ENCODE measurements around the gene MFSD6L.

MFSD6L gene

DNA sequence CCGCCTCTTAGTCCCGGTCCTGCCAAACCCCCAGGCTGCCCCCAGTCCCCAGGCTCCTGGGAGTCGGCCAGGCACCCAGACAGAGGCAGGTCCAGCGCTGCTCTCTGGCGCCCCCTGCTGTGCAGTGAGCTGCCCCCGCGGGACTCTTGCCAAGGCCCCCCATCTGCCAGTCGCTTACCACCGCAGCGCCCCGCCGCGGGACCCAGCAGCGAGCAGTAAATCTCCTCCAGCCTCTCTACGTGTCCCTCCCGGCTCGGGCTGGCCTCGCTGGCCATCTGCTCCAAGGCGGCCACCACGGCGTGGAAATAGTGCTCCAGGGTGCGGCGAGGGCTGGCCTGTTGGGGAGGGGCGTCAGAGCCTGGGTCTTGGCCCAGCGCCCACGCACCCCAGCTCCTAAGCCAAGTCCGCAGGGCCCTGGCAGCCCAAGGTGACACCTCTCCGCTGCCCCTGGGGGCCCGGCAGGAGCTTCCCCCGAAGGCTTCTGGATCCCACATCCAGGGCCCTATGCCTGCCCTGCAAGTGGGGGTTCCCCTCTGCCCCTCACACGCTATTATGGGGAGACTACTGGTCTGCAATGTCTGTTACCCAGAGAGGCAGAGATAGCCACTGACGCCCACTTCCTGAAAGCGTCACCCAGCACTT, 33.7 kb upstream of the MFSD6L start:
- Histone ChIP-seq H3K27me3 (ENCODE audit: insufficient read depth, low read length) (no peaks in the 10 kb centered on the region), H2AFZ (ENCODE audit: low read depth, low read length) (no peak overlapping the region), H3K9me3 (ENCODE audit: low read length) (no peaks in the 10 kb centered on the region), H3K4me3 (ENCODE audit: low read length) (no peak overlapping the region), H3K4me1 (ENCODE audit: insufficient read depth, low read length) (no peaks in the 10 kb centered on the region), H3K36me3 (ENCODE audit: insufficient read depth, low read length) (no peaks in the 10 kb centered on the region)

DNA sequence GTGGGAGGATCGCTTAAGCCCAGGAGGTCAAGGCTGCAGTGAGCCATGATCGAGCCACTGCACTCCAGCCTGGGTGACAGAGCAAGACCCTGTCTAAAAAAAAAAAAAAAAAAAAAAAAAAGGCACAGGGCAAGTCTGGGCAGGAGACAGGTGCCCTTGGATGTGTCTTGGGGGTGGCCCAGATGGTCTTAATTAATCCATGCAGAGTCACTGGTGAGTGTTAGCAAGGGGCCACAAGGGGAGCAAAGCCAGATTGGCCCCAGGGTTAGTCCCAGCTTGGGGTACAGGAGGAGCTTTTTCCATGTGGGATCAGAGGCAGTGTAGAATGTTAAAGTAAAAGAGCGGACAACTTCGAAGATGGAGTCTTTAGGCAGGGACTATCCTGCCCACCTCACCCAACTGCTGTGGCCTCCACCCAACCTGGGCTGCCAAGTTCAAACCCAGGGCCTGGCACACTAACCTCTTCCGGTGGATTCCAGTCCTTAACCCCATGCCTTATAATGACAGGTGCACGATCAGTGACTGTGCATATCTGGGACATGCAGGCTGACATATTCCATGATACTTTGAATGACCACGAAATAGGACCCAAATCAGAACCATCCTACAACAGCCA, 32.2 kb upstream of the MFSD6L start:
- no peaks in the 10 kb centered on the region for H3K9me3 ChIP-seq (ENCODE audit: low read length)
- no peak overlapping the region for H3K4me3 ChIP-seq (ENCODE audit: low read length)
- no peaks in the 10 kb centered on the region for H3K4me1 ChIP-seq (ENCODE audit: insufficient read depth, low read length)
- no peaks in the 10 kb centered on the region for H3K27me3 ChIP-seq (ENCODE audit: insufficient read depth, low read length)
- no peaks in the 10 kb centered on the region for H3K36me3 ChIP-seq (ENCODE audit: insufficient read depth, low read length)
- no peak overlapping the region for H2AFZ ChIP-seq (ENCODE audit: low read depth, low read length)

DNA sequence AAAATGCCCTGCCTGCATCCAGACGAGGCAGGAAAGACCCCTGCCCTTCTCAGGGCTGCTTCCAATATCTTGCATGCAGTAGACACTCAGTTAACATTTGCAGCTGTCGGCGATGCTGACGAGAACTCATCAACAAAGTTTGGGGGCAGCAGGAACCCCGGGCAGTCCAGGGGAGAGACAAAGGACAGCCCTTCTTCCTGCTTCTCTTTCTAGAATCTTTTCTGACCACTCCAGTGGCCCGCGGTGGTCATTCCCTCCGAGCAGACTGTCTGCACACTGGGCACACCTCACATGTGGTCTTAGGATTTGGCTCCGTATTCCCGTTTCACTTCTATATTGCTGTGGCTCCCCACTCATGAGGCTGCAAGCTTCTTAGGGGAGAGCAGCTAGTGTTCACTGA, 31.0 kb upstream of the MFSD6L start:
- Histone ChIP-seq H3K36me3 (ENCODE audit: insufficient read depth, low read length) (no peaks in the 10 kb centered on the region), H3K4me3 (ENCODE audit: low read length) (no peak overlapping the region), H3K27me3 (ENCODE audit: insufficient read depth, low read length) (no peaks in the 10 kb centered on the region), H3K4me1 (ENCODE audit: insufficient read depth, low read length) (no peaks in the 10 kb centered on the region), H3K9me3 (ENCODE audit: low read length) (no peaks in the 10 kb centered on the region), H2AFZ (ENCODE audit: low read depth, low read length) (no peak overlapping the region)

DNA sequence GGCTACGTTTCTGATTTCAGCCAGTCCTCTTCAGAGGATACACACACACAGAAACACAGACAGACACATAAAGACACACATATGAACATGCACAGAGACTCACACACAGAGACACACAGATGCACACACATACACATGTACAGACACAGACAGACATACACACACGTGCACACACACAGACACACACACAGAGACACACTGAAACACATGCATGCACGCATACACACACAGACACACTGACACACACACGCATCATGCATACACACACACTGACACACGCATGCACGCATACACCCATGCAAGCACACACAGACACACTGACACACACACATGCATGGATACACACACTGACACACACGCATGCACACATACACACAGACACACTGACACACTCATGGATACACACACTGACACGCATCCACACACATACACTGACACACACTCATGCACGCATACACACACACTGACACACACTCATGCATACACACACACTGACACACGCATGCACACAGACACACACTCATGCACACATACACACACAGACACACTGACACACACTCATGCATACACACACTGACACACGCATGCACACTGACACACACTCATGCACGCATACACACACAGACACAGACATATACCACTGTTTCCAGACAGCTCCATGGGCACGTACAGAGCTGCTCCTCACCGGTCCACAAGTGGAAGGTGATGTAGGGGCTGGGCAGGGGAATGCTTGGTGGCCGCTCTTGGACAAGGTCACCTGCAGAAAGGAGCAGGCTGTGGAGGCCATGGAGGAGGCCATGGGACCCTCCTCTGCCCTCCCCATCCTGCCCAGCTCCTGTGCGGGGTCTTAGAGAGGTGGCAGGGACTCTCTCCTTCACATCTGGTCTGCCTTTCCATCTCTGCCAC, 30.1 kb upstream of the MFSD6L start:
- H3K4me3 ChIP-seq (ENCODE audit: low read length) = no peak overlapping the region
- H3K27me3 ChIP-seq (ENCODE audit: insufficient read depth, low read length) = no peaks in the 10 kb centered on the region
- H3K9me3 ChIP-seq (ENCODE audit: low read length) = no peaks in the 10 kb centered on the region
- no peaks in the 10 kb centered on the region for H3K4me1 ChIP-seq (ENCODE audit: insufficient read depth, low read length)
- no peak overlapping the region for H2AFZ ChIP-seq (ENCODE audit: low read depth, low read length)
- H3K36me3 ChIP-seq (ENCODE audit: insufficient read depth, low read length) = no peaks in the 10 kb centered on the region

DNA sequence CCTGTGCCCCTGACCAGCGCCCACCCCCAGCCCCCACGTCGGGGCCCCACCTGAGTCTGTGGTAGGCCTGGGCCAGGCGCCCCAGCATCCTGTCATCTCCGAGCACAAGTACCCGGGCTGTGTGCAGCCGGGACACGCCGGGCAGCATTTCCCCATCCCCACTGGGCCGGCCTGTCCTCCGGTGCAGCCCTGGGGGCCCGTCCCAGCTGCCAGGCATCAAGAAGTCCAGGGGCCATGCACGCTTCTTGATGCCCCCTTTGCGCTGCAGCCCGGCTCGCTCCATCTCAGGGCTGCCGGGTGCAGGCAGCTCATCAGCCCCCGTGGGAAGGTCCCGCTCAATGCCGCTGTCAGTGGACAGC, 29.3 kb upstream of the MFSD6L start:
- no peaks in the 10 kb centered on the region for H3K27me3 ChIP-seq (ENCODE audit: insufficient read depth, low read length)
- H3K9me3 ChIP-seq (ENCODE audit: low read length) = no peaks in the 10 kb centered on the region
- H2AFZ ChIP-seq (ENCODE audit: low read depth, low read length) = no peak overlapping the region
- no peaks in the 10 kb centered on the region for H3K4me1 ChIP-seq (ENCODE audit: insufficient read depth, low read length)
- H3K4me3 ChIP-seq (ENCODE audit: low read length) = no peak overlapping the region
- H3K36me3 ChIP-seq (ENCODE audit: insufficient read depth, low read length) = no peaks in the 10 kb centered on the region

DNA sequence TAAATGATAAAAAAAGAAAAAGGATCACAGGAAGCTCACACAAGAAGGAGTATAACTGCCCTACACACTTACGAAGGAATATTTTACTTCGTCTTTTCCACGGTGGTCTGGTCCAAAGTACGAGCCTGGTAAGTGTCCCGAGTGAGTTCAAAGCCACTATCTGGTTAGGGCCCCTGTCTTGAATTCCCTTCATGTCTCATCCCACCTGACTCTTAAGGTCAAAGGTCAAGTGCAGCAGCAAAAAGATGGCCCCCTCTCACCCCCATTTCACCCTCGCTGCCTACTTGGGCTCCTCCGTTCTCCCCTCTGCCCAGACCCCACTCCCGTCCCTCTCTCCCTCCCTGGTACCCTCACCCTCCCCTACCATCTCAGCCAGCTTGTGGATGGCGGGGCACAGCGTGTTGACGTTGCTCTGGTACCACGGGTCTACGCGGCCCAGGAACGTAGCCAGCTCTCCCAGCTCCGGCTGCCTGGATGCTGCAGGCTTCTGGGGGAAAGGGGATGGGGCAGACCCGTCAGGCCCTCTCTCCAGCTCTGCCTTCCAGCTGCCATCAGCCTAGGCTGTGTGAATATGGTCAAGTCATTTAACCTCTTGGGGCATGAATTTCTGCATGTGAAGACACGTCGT, 27.8 kb upstream of the MFSD6L start:
- H2AFZ ChIP-seq (ENCODE audit: low read depth, low read length) = no peak overlapping the region
- H3K4me3 ChIP-seq (ENCODE audit: low read length) = no peak overlapping the region

DNA sequence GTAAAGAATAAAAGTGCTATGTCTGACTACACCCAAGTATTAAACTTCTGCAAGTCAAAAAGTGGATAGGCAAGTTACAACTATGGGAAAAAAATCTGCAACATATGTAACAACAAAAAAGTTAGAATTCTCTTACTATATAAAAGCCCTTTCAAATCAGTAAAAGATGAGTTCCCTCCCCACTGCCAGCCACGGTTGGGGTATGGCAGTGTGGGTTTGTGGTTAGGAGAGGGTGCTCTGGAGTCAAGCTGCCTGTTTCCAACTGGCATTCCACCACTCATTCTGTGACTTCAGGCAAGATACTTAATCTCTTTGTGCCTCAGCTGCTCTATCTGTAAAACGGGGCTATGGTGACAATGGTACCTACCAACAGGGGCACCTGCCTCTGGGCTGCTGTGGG, 26.6 kb upstream of the MFSD6L start:
- Histone ChIP-seq H3K27me3 (ENCODE audit: insufficient read depth, low read length) (no peaks in the 10 kb centered on the region), H2AFZ (ENCODE audit: low read depth, low read length) (no peak overlapping the region), H3K4me3 (ENCODE audit: low read length) (no peak overlapping the region), H3K4me1 (ENCODE audit: insufficient read depth, low read length) (no peaks in the 10 kb centered on the region), H3K9me3 (ENCODE audit: low read length) (no peaks in the 10 kb centered on the region), H3K36me3 (ENCODE audit: insufficient read depth, low read length) (no peaks in the 10 kb centered on the region)

More for the DNA sequence above, 27.8 kb upstream of the MFSD6L start:
- no peaks in the 10 kb centered on the region for H3K9me3 ChIP-seq (ENCODE audit: low read length)
- H3K4me1 ChIP-seq (ENCODE audit: insufficient read depth, low read length) = no peaks in the 10 kb centered on the region
- H3K36me3 ChIP-seq (ENCODE audit: insufficient read depth, low read length) = no peaks in the 10 kb centered on the region
- H3K27me3 ChIP-seq (ENCODE audit: insufficient read depth, low read length) = no peaks in the 10 kb centered on the region

DNA sequence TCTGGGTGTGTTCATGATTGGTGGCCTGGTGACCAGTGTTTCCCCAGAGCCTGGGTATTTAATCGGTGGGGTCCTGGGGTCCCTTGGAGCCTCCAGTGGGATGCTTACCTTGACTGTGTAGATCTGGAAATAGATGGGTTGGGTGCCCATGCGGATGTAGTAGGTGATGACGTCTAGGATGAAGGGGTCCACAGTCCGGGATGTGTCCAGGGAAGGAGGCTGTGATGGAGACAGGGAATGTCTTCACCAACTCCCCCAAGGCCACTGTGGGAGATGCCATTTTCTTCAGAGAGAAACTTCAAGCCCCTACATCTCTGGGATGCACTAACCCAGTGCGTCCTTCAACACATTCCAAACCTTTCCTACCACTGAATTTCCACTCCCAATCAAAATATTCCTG, 24.1 kb upstream of the MFSD6L start:
- no peaks in the 10 kb centered on the region for H3K4me1 ChIP-seq (ENCODE audit: insufficient read depth, low read length)
- no peak overlapping the region for H3K4me3 ChIP-seq (ENCODE audit: low read length)
- no peaks in the 10 kb centered on the region for H3K9me3 ChIP-seq (ENCODE audit: low read length)
- no peak overlapping the region for H2AFZ ChIP-seq (ENCODE audit: low read depth, low read length)
- no peaks in the 10 kb centered on the region for H3K36me3 ChIP-seq (ENCODE audit: insufficient read depth, low read length)
- H3K27me3 ChIP-seq (ENCODE audit: insufficient read depth, low read length) = no peaks in the 10 kb centered on the region

DNA sequence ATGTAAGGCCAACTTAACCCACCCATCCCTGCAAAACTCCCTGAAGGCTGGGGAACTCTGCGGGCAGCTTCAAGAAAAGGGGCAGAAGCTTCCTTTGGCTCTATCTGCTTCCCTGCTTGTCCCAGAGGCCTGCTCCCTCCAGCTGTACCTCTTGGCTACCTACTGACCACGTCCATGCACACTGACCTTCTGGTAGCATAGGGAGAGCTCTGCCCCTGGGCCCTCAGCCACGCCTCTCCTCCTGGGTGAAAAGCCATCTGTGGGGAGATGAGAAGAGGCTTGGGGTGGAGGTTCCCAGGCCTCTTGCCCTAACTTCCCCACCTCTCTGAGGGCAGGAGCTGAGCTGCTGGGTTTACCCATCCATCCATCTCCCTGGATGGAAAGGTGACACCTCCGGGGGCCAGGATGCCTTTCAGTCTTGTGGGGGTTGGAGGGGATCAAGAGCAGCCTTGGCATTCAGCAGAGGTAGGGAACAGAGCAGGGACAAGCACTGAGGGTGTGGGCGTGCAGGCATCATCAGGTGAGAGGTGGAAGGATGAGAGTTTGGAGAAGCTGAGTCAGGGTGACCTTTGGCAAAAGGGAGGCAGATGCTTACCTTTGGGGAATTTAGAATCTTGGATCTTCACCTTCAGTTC, 23.4 kb upstream of the MFSD6L start:
- Histone ChIP-seq H2AFZ (ENCODE audit: low read depth, low read length) (no peak overlapping the region), H3K4me1 (ENCODE audit: insufficient read depth, low read length) (no peaks in the 10 kb centered on the region), H3K36me3 (ENCODE audit: insufficient read depth, low read length) (no peaks in the 10 kb centered on the region), H3K4me3 (ENCODE audit: low read length) (no peak overlapping the region), H3K9me3 (ENCODE audit: low read length) (no peaks in the 10 kb centered on the region), H3K27me3 (ENCODE audit: insufficient read depth, low read length) (no peaks in the 10 kb centered on the region)

DNA sequence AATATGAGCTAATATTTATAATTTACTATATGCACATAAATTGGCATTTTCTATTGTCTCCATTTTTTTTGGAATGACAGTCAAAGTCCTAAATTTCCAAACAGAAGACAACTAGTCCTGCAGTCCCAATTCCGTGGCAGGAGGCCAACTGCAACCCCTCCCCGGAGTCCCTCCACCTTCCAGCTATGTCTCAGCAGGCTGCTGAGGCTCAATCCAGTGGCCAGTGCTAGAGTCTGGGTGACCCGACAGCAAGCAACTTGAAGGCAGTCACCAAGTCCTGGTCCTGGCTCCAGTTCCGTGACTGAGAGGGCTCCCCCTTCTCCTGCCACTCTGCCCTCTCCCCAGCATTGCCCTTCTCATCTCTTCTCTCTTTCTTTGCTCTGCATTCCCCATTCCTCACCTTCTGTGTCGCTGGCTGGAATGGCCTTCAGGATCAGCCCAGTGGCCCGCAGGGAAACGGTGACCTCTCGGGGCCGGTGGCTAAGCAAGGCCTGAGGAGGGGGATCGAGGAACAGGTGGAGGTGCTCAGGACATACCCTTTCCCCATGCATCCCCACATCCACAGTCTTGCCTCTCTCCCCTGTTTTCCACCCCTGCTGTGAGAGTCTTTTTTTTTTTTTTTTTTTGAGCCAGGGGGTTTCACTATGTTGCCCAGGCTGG, 22.4 kb upstream of the MFSD6L start:
- Histone ChIP-seq H3K4me3 (ENCODE audit: low read length) (no peak overlapping the region), H2AFZ (ENCODE audit: low read depth, low read length) (no peak overlapping the region), H3K4me1 (ENCODE audit: insufficient read depth, low read length) (no peaks in the 10 kb centered on the region), H3K27me3 (ENCODE audit: insufficient read depth, low read length) (no peaks in the 10 kb centered on the region), H3K36me3 (ENCODE audit: insufficient read depth, low read length) (no peaks in the 10 kb centered on the region), H3K9me3 (ENCODE audit: low read length) (no peaks in the 10 kb centered on the region)

DNA sequence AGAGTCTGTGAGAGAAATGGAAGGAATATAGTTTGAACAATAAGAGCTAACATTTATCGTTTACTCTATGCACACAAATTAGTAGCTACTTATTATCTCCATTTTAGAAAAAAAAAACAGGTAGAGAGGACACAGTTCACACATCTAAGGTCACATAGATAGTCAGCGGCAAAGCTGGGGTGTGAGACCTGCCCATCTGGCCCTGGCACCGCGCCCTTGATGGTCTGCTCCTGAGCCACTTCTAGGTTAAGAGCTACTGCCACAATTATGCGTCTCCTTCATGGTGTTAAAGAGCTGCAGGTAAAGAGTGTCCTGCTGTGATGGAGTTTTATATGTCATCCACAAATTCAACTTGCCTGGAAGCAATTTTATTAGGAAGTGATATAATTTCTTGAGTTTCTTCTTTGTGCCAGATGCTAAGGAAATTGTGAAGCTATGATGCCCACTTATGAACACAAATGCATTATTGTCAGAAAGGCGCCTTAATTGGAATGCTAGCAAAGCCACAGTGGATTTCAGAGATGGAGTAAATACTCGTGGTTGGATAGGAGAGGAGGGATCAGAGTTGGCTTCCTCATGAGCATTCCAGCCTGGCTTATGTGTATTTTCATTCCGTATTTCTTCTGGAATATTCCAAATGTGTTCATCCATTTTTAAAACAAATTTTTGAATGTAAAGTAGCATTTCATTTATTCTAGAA, 21.3 kb upstream of the MFSD6L start:
- no peaks in the 10 kb centered on the region for H3K27me3 ChIP-seq (ENCODE audit: insufficient read depth, low read length)
- H2AFZ ChIP-seq (ENCODE audit: low read depth, low read length) = no peak overlapping the region
- no peaks in the 10 kb centered on the region for H3K9me3 ChIP-seq (ENCODE audit: low read length)
- H3K4me1 ChIP-seq (ENCODE audit: insufficient read depth, low read length) = no peaks in the 10 kb centered on the region
- H3K4me3 ChIP-seq (ENCODE audit: low read length) = no peak overlapping the region
- no peaks in the 10 kb centered on the region for H3K36me3 ChIP-seq (ENCODE audit: insufficient read depth, low read length)

DNA sequence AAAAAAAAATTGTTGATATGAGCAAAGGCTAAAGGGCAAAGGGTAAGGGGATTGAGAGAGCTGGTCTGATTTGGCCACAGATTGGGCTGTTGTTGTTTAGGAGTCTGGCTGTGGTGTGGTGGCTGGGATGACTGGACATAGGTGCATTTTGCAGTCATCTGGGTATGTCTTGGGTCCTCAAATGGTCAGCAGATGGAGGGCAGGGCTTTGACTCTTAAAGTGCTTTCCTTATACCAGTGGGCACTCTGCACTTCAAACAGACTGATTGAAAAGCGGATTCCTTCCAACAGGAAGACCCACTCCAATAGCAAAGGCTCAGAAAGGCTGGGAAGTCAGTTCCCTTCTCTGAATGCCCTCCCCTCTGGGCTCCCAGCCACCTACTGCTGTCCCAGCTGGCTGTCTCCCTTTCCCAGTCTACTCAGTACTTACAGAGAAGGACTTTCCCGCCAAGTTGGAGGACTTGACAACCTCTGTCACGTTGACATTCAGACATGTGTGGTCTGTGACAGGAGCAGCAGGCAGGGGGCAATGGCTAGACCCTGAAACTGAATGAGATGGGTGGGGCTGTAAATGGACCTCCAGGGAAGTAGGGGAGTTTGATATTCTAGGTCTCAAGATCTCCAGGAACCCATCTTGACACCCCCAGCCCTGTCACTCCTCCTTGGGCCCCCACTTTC, 19.6 kb upstream of the MFSD6L start:
- Histone ChIP-seq H3K27me3 (ENCODE audit: insufficient read depth, low read length) (no peaks in the 10 kb centered on the region), H3K4me3 (ENCODE audit: low read length) (no peak overlapping the region), H3K4me1 (ENCODE audit: insufficient read depth, low read length) (no peaks in the 10 kb centered on the region), H2AFZ (ENCODE audit: low read depth, low read length) (no peak overlapping the region), H3K9me3 (ENCODE audit: low read length) (no peaks in the 10 kb centered on the region), H3K36me3 (ENCODE audit: insufficient read depth, low read length) (no peaks in the 10 kb centered on the region)

Measured in neuron (in vitro differentiated cells).